Gastroesophageal sphincter (tissue), 4 donors: Measurements from ENCODE around the gene ZNF200. TPM values are rescaled to one million over a fixed set of nuclear protein-coding genes. Genes with fewer than 3 reads are reported as not detected.

Experiments
- ATAC-seq: fragments of 150-250 bp; one replicate; pipeline ENCODE4 v1.9.1; 2016; ENCODE audit warnings: mild to moderate bottlenecking, moderate library complexity
- H3K27ac ChIP-seq, 4 donors: fragments of 200-600 bp; sonication (generic) in 3 of 4; 1 replicate in 3 of 4; 2 replicates in 1 of 4; pipeline ENCODE4 v1.5.1; 2016 to 2019
- H3K27me3 ChIP-seq: fragments of 200-600 bp; sonication (generic); one replicate; pipeline ENCODE4 v1.5.1; 2019
- H3K36me3 ChIP-seq, 2 donors: fragments of 200-600 bp; sonication (generic); one replicate each; pipeline ENCODE4 v1.5.1; 2019; ENCODE audit warnings: control low read depth in 1 of 2
- H3K4me1 ChIP-seq, 3 donors: fragments of 200-600 bp; sonication (generic); 1 replicate in 2 of 3; 2 replicates in 1 of 3; pipeline ENCODE4 v1.5.1; 2016 to 2019; ENCODE audit warnings: control low read depth in 2 of 3
- H3K4me3 ChIP-seq, 2 donors: fragments of 200-600 bp; sonication (generic); one replicate each; pipeline ENCODE4 v1.5.1; 2019; ENCODE audit warnings: mild to moderate bottlenecking in 1 of 2, moderate library complexity in 1 of 2
- H3K9me3 ChIP-seq, 3 donors: fragments of 200-600 bp; sonication (generic); one replicate each; pipeline ENCODE4 v1.5.1; 2017 to 2019; ENCODE audit warnings: control low read depth in 2 of 3
- CTCF ChIP-seq, 4 experiments: fragments of 200-600 bp in 2 of 4; fragments of 450-650 bp in 2 of 4; sonication (generic) in 1 of 4; IDR thresholded peaks; one replicate each; pipeline ENCODE4 v1.5.1; 2017 to 2019; ENCODE audit warnings: antibody characterized with exemption in 4 of 4, mild to moderate bottlenecking in 2 of 4, moderate library complexity in 2 of 4
- EP300 ChIP-seq: sonication (generic); formaldehyde crosslinking; IDR thresholded peaks from one replicate; pipeline ENCODE4 v1.6.1; 2017; ENCODE audit warnings: antibody characterized with exemption, mild to moderate bottlenecking
- POLR2A ChIP-seq, 2 donors: fragments of 450-650 bp; IDR thresholded peaks; one replicate each; pipeline ENCODE4 v1.6.1; 2017; ENCODE audit warnings: antibody characterized with exemption in 2 of 2, mild to moderate bottlenecking in 2 of 2, moderate library complexity in 1 of 2
- POLR2AphosphoS5 ChIP-seq: sonication (generic); formaldehyde crosslinking; IDR thresholded peaks from one replicate; pipeline ENCODE4 v1.6.1; 2017; ENCODE audit warnings: antibody characterized with exemption
- WGBS, 2 donors: methylation state at CpG; one replicate each; pipeline ENCODE4 v1.1.5; 2018; ENCODE audit warnings: low coverage in 1 of 2; 5-methylcytosine and 5-hydroxymethylcytosine counted together
- total RNA-seq, 4 donors: library from RNA; depleted of rRNA; stranded (reverse); fragments of >200 nt; gene quantifications; one replicate each; pipeline ENCODE4 v1.1.0, GENCODE V29; 2016

Gene ZNF200
- total RNA-seq, 4 donors from 2014 or later = 5.2 to 11.8 (median 8.0) TPM

- H3K9me3 ChIP-seq = no peaks in the 10 kb centered on the region
- no peaks in the 10 kb centered on the region for H3K4me1 ChIP-seq
- TF ChIP-seq EP300 = no peak
- no peak for TF ChIP-seq CTCF (IDR thresholded peaks at IDR 0.05)
- WGBS, 2 donors = 50 to 82% methylated on average over 1 to 6 of the region's 6 CpGs
- no peak for ATAC-seq
- no peak overlapping the region for H3K27ac ChIP-seq
- no peaks in the 10 kb centered on the region for H3K36me3 ChIP-seq
- H3K4me3 ChIP-seq = no peak overlapping the region
- peaks cover 32% of the 10 kb centered on the region for H3K27me3 ChIP-seq
Measured at GRCh38 chr16:3243882-3244281, 8.9 kb upstream of the ZNF200 start.

DNA sequence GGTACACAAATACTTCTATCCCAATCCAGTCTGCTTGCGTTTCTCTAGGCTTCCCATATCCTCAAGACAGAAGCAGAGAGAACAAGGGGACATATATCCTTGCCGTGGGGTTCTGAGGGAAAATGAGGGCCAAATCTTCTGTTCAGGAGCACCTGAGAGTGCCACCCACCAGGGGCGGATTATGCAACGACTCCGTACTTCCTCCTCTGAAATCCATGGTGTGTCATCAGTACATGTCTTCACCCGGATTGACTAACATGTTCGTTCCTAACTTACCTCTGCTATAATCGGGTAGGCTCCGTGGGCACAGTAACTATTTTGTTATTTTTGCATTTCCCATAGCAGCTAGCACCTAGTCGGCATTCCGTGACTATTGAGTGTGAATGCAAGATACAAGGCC is 7.8 kb upstream of the ZNF200 start:
- TF ChIP-seq POLR2A (IDR thresholded peaks at IDR 0.05) = no peak
- Histone ChIP-seq H3K27ac (no peak overlapping the region), H3K36me3 (no peaks in the 10 kb centered on the region), H3K9me3 (no peaks in the 10 kb centered on the region), H3K4me3 (no peak overlapping the region), H3K4me1 (no peaks in the 10 kb centered on the region), H3K27me3 (peaks cover 25% of the 10 kb centered on the region)
- no peak for ATAC-seq
- WGBS, 2 donors = 56 to 65% methylated on average over 4 to 10 of the region's 11 CpGs

GRCh38 chr16:3241761-3242160 is 6.8 kb upstream of the ZNF200 start:
- WGBS, 2 donors = 67 to 81% methylated on average over 3 to 5 of the region's 5 CpGs
- H3K27ac ChIP-seq = no peak overlapping the region
- H3K27me3 ChIP-seq = peaks cover 25% of the 10 kb centered on the region
- H3K4me3 ChIP-seq = no peak overlapping the region
- H3K4me1 ChIP-seq = no peaks in the 10 kb centered on the region
- no peaks in the 10 kb centered on the region for H3K9me3 ChIP-seq
- H3K36me3 ChIP-seq = no peaks in the 10 kb centered on the region
- no peak for TF ChIP-seq EP300
- no peak for TF ChIP-seq CTCF (IDR thresholded peaks at IDR 0.05)
- no peak for TF ChIP-seq POLR2AphosphoS5
- no peak for TF ChIP-seq POLR2A (IDR thresholded peaks at IDR 0.05)
- ATAC-seq = no peak

DNA sequence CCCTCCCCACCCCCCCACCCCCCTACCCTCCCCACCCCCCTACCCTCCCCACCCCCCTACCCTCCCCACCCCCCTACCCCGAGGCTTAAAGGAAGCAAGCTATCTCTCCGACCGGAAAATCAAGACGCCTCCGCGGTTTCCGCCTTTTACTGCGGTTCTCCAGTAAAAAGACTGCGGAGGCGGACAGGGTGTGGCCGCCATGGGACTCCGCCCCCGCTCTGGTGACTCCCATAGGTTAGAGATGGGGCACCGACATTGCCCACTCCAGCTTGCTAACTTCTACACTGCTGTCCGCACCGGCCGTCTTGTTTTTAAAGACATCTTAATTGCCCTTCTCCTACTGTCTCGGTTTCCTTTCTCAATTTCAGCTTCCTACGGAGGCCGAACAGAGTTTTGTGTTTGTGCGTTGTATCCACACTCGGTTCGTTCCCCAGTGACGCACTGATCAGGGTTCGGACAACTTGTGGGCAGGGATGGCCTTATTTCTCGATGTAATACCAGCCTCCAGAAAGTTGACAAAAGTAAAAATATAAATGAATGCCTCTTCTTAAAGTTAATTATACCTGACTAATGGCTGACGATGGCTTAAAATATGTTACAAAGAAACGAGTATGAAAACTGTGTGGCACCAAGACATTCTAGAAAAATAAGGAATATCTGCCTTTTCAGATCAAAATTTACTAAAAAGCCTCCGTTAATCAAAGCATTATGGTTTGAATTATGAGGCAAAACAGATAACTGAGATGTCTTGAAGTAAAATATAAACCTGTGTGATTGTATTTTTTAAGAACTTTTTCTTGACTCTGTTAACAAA is 1.1 kb upstream of the ZNF200 start:
- Histone ChIP-seq H3K4me3 (no peak overlapping the region), H3K27me3 (peaks cover 5% of the 10 kb centered on the region), H3K27ac (no peak overlapping the region), H3K9me3 (peaks cover 0 to 9% (median 0%) of the 10 kb centered on the region in 3 donors), H3K36me3 (peaks cover 11 to 26% of the 10 kb centered on the region in 2 donors), H3K4me1 (peaks cover 0 to 15% (median 0%) of the 10 kb centered on the region in 3 donors)
- WGBS, 2 donors = 75 to 91% methylated on average over 7 to 10 of the region's 29 CpGs
- ATAC-seq = no peak
- no peak for TF ChIP-seq EP300
- TF ChIP-seq CTCF (IDR thresholded peaks at IDR 0.05) = no peak
- TF ChIP-seq POLR2AphosphoS5 = no peak
- TF ChIP-seq POLR2A (IDR thresholded peaks at IDR 0.05) = no peak

GRCh38 chr16:3234543-3234856 is 458 bp downstream of the ZNF200 start:
- peaks cover 0 to 25% (median 0%) of the 10 kb centered on the region in 3 donors for H3K9me3 ChIP-seq
- WGBS, 2 donors = 7% methylated on average over 7 of the region's 18 CpGs; no CpG with 5 or more reads in 1 of the 2 donors
- H3K27me3 ChIP-seq = no peaks in the 10 kb centered on the region
- no peak for ATAC-seq
- peak overlapping the region; percentile 40 to 98 (median 93) for H3K27ac ChIP-seq
- peak overlapping the region; percentile 53 to 68 for H3K4me3 ChIP-seq
- TF ChIP-seq POLR2AphosphoS5 (no peak), CTCF (IDR thresholded peaks at IDR 0.05) (peak in 1 of 4 experiments; percentile 1), POLR2A (IDR thresholded peaks at IDR 0.05) (no peak)
- peaks cover 0 to 15% (median 0%) of the 10 kb centered on the region in 3 donors for H3K4me1 ChIP-seq
- peaks cover 11 to 42% of the 10 kb centered on the region in 2 donors for H3K36me3 ChIP-seq
